IPS DF 4.7 (cell line): ENCODE results near the gene SNX4.

Source experiments
- DNase-seq: peaks from one replicate; pipeline ENCODE4 v3.0.0-alpha.2; 2013; ENCODE audit warnings: low spot score; ENCODE audit errors: extremely low read depth

SNX4 gene

GRCh38 chr3:125403789-125404188, 116.2 kb downstream of the SNX4 start:
- DNase-seq: no peak

DNA sequence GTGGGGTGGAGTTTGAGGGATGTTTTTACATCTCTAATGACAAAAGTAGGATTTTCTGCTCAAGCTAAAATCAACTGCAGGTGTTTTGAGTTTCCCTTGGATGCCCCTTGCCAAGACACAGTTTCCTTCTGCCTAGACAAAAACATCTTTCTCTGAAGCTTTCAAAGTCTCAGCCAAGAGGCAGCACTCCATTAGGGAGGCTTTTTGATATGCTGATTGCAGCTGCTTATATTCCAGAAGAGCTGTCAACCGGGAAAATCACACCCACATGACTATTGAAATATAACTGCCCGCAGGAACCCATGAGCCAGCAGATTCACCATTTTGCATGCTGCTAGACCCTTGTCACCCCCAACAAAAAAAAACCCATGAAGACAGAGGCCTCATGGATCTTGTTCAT, 117.4 kb downstream of the SNX4 start:
- no peak for DNase-seq

- DNase-seq: no peak
These were observed 118.6 kb downstream of the SNX4 start for GRCh38 chr3:125401402-125401801.

DNA sequence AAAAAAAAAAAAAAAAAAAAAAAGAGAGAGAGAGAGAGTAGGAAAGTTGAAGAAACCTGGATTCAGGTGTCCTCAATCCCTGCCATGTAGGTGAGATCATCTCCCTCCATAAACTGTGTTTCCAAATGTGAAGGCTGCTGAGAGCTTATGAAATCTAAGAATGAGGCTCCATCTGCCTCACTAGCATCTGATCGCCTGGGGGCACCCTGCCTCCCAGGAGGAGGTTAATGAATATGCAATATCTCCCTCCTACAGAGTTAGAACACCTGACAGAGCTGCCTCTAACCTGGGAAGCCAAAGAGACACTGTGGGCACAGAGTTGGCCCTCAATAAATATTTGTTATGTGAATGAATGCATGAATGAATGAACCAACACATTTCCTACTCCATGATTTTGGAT, 121.0 kb downstream of the SNX4 start:
- no peak for DNase-seq
